CD4-positive, alpha-beta T cell treated with Interleukin-15 for 4 hours (primary cell): ENCODE results near the gene WNK2.
"Not testable (repeated sequence)": the region's sequence is repeated elsewhere in the genome, so short reads cannot be mapped to it uniquely, and the experiment has no call there.

Experiments used
- DNase-seq: peaks from one replicate; pipeline ENCODE4 v3.0.0-alpha.2; 2020; ENCODE audit warnings: low spot score

WNK2 gene

GRCh38 chr9:93237540-93237939 is 53.6 kb downstream of the WNK2 start:
- DNase-seq, result no peak

- no peak for DNase-seq
Measured at GRCh38 chr9:93238953-93239925, 55.3 kb downstream of the WNK2 start.

- no peak for DNase-seq
Measured at GRCh38 chr9:93240891-93241334, 57.0 kb downstream of the WNK2 start.

- no peak for DNase-seq
Measured at GRCh38 chr9:93243112-93243511, 59.2 kb downstream of the WNK2 start.

- DNase-seq, result no peak
Measured at GRCh38 chr9:93244101-93244500, 60.2 kb downstream of the WNK2 start.

- DNase-seq, result no peak
Measured at GRCh38 chr9:93244510-93245436, 60.8 kb downstream of the WNK2 start.

GRCh38 chr9:93245437-93245970 is 61.6 kb downstream of the WNK2 start:
- DNase-seq, result no peak

GRCh38 chr9:93246111-93246510 is 62.2 kb downstream of the WNK2 start:
- no peak for DNase-seq

- DNase-seq, result no peak
Measured at GRCh38 chr9:93246526-93246925, 62.6 kb downstream of the WNK2 start.

GRCh38 chr9:93247099-93247865 is 63.3 kb downstream of the WNK2 start:
- no peak for DNase-seq

GRCh38 chr9:93247892-93248291 is 64.0 kb downstream of the WNK2 start:
- no peak for DNase-seq

GRCh38 chr9:93248386-93249040 is 64.6 kb downstream of the WNK2 start:
- DNase-seq, result no peak

- no peak for DNase-seq
Measured at GRCh38 chr9:93250185-93250584, 66.2 kb downstream of the WNK2 start.

GRCh38 chr9:93251309-93251708 is 67.4 kb downstream of the WNK2 start:
- DNase-seq, result not testable (repeated sequence)

- DNase-seq, result no peak
Measured at GRCh38 chr9:93252116-93252780, 68.3 kb downstream of the WNK2 start.

GRCh38 chr9:93252781-93253530 is 69.0 kb downstream of the WNK2 start:
- DNase-seq, result no peak

GRCh38 chr9:93253633-93254032 is 69.7 kb downstream of the WNK2 start:
- no peak for DNase-seq

GRCh38 chr9:93254061-93254481 is 70.1 kb downstream of the WNK2 start:
- DNase-seq, result no peak

- no peak for DNase-seq
Measured at GRCh38 chr9:93254806-93255493, 71.0 kb downstream of the WNK2 start.
